KG1 (cell line): ENCODE data around the gene MET.
"Not testable (repeated sequence)": the region's sequence is repeated elsewhere in the genome, so short reads cannot be mapped to it uniquely, and the experiment has no call there.

Experiments
- DNase-seq: peaks from one replicate; lab custom pipeline; 2025; lab: John Stamatoyannopoulos, UW

The MET gene

GRCh38 chr7:116810267-116811116 lies 138.5 kb downstream of the MET start:
- no peak for DNase-seq

GRCh38 chr7:116811768-116812167 lies 139.8 kb downstream of the MET start:
- DNase-seq: no peak

GRCh38 chr7:116812860-116813259 lies 140.9 kb downstream of the MET start:
- DNase-seq: no peak

- DNase-seq: not testable (repeated sequence)
Observed at GRCh38 chr7:116813371-116813770, 141.4 kb downstream of the MET start.

- no peak for DNase-seq
Observed at GRCh38 chr7:116815041-116815440, 143.0 kb downstream of the MET start.

GRCh38 chr7:116820149-116820548 lies 148.2 kb downstream of the MET start:
- no peak for DNase-seq

GRCh38 chr7:116821647-116822046 lies 149.7 kb downstream of the MET start:
- DNase-seq: not testable (repeated sequence)

GRCh38 chr7:116824449-116824848 lies 152.5 kb downstream of the MET start:
- no peak for DNase-seq

GRCh38 chr7:116828281-116828680 lies 156.3 kb downstream of the MET start:
- no peak for DNase-seq

- DNase-seq: no peak
Observed at GRCh38 chr7:116829041-116829440, 157.0 kb downstream of the MET start.

GRCh38 chr7:116829493-116829892 lies 157.5 kb downstream of the MET start:
- DNase-seq: no peak

- DNase-seq: no peak
Observed at GRCh38 chr7:116832692-116833091, 160.7 kb downstream of the MET start.

GRCh38 chr7:116834815-116835504 lies 163.0 kb downstream of the MET start:
- no peak for DNase-seq

- no peak for DNase-seq
Observed at GRCh38 chr7:116836048-116836447, 164.1 kb downstream of the MET start.

- DNase-seq: no peak
Observed at GRCh38 chr7:116836911-116837310, 164.9 kb downstream of the MET start.

- DNase-seq: no peak
Observed at GRCh38 chr7:116837586-116837985, 165.6 kb downstream of the MET start.

GRCh38 chr7:116840256-116840655 lies 168.3 kb downstream of the MET start:
- DNase-seq: no peak

- DNase-seq: no peak
Observed at GRCh38 chr7:116842371-116842770, 170.4 kb downstream of the MET start.

GRCh38 chr7:116843378-116843777 lies 171.4 kb downstream of the MET start:
- no peak for DNase-seq
